Left ventricle myocardium inferior (tissue), 1 donor: ENCODE results near the gene ZBTB32. TPM values are rescaled to one million over a fixed set of nuclear protein-coding genes. Genes with fewer than 3 reads are reported as not detected.

Source experiments
- DNase-seq: peaks from one replicate; pipeline ENCODE4 v3.0.0-alpha.2; 2020
- H3K27ac ChIP-seq: fragments of 200-600 bp; replicated peaks from 2 replicates; pipeline ENCODE4 v1.8.0; 2021
- H3K27me3 ChIP-seq: fragments of 200-600 bp; 2 replicates; pipeline ENCODE4 v1.8.0; 2021; ENCODE audit warnings: low read depth
- H3K36me3 ChIP-seq: fragments of 200-600 bp; 2 replicates; pipeline ENCODE4 v1.8.0; 2021
- H3K4me1 ChIP-seq: fragments of 200-600 bp; 2 replicates; pipeline ENCODE4 v1.8.0; 2021
- H3K4me3 ChIP-seq: fragments of 200-600 bp; 2 replicates; pipeline ENCODE4 v1.8.0; 2021; ENCODE audit warnings: mild to moderate bottlenecking, moderate library complexity
- H3K9me3 ChIP-seq: fragments of 200-600 bp; replicated peaks from 2 replicates; pipeline ENCODE4 v1.8.0; 2021
- intact Hi-C: fragments of 100-400 bp; cut with micrococcal nuclease; formaldehyde crosslinking; loops from one replicate; pipeline ENCODE4 v1.11.0; 2022
- total RNA-seq: library from RNA; stranded (reverse); fragmentation: NEBNext Ultra II Directional; extraction: Animal tissue kit (Norgen Biotek cat#: 25700); gene quantifications from one replicate; pipeline ENCODE4 v1.2.1, GENCODE V29; 2021
- TF ChIP-seq, protein P1 (sequence below): fragments of 200-600 bp; IDR thresholded peaks from 2 replicates; pipeline ENCODE4 v1.8.0; 2021; ENCODE audit warnings: antibody characterized with exemption, mild to moderate bottlenecking, borderline replicate concordance
- donor health status: DM: no; HTN: yes; CAD: no; lungs with severe emphysema.

ZBTB32 gene
- total RNA-seq, 1 donor from 2014 or later = not detected

DNA sequence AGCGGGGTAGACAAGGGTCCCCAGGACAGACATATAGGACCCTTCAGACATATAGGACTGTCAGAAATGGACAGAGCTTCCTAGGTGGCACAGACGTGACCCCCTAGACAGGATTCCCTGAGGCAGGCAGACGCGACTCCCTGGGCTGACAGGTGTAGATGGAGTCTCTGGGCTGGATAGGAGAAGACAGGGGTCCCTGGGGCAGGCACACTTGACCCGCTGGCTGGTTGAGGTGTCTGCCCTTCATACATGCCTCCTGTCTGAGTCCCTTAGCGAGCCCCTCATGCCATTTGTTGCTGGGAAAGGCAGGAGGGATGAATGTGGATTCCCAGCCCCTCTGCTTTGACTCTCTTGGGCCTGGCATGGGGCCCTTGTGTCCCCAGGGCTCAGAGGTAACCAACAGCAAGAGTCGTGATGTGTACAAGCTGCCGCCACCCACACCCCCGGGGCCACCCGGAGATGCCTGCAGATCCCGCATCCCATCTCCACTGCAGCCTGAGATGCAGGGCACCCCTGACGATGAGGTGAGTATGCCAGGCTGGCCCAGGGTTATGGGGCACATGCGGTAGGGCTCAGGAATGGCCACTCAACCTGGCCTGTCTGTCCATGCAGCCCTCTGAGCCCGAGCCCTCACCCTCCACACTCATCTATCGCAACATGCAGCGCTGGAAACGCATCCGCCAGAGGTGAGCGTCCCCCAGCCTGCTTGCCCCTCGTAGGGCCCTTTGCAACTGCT, 49.4 kb downstream of the ZBTB32 start:
- H3K4me3 ChIP-seq = no peak overlapping the region
- H3K27ac ChIP-seq = peak overlapping the region; percentile 99
- H3K9me3 ChIP-seq = no peaks in the 10 kb centered on the region
- TF ChIP-seq, protein P1, sequence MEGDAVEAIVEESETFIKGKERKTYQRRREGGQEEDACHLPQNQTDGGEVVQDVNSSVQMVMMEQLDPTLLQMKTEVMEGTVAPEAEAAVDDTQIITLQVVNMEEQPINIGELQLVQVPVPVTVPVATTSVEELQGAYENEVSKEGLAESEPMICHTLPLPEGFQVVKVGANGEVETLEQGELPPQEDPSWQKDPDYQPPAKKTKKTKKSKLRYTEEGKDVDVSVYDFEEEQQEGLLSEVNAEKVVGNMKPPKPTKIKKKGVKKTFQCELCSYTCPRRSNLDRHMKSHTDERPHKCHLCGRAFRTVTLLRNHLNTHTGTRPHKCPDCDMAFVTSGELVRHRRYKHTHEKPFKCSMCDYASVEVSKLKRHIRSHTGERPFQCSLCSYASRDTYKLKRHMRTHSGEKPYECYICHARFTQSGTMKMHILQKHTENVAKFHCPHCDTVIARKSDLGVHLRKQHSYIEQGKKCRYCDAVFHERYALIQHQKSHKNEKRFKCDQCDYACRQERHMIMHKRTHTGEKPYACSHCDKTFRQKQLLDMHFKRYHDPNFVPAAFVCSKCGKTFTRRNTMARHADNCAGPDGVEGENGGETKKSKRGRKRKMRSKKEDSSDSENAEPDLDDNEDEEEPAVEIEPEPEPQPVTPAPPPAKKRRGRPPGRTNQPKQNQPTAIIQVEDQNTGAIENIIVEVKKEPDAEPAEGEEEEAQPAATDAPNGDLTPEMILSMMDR = no peak
- intact Hi-C loops = no loop called here
- H3K36me3 ChIP-seq = peaks cover 19% of the 10 kb centered on the region
- H3K4me1 ChIP-seq = peaks cover 65% of the 10 kb centered on the region
- no peak for DNase-seq
- no peaks in the 10 kb centered on the region for H3K27me3 ChIP-seq

DNA sequence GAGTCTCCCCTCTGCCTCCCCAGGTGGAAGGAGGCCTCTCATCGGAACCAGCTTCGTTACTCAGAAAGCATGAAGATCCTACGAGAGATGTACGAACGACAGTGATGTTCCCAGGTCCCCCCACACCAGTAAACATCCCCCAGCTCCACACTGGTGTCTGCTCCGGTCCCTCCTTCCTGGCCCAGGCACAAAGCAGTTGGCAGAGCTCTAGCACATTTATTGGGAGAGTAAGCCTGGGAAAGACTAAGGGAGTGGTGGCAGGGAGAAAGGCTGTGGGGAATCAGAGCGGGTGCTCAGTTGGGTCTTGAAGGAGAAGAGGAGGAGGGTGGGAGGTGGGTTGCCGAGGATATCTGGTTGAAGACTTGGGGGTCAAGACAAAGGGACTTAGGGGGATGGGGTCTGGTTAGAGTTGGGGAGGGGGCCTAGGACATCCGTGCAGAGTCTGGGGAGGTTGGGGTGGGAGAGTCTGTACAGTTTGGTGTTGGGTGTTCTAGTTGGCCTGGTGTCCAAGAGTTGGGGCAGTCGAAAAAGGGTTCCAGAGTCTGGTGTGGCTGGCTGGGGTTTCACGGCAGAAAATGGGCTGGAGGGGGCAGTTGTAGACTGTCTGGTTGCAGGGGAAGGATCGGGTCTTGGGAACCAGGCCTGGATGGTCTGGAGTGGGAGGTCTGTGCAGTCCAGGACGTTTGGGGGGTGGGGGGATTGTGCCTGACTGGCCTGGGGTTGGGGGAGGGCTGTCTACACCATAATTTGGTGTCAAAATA, 50.2 kb downstream of the ZBTB32 start:
- Histone ChIP-seq H3K4me1 (peaks cover 65% of the 10 kb centered on the region), H3K9me3 (no peaks in the 10 kb centered on the region), H3K36me3 (peaks cover 19% of the 10 kb centered on the region), H3K27me3 (no peaks in the 10 kb centered on the region), H3K27ac (peak overlapping the region; percentile 99), H3K4me3 (peak overlapping the region; percentile 100)
- TF ChIP-seq, protein P1 = no peak
- intact Hi-C loops = no loop called here
- no peak for DNase-seq

DNA sequence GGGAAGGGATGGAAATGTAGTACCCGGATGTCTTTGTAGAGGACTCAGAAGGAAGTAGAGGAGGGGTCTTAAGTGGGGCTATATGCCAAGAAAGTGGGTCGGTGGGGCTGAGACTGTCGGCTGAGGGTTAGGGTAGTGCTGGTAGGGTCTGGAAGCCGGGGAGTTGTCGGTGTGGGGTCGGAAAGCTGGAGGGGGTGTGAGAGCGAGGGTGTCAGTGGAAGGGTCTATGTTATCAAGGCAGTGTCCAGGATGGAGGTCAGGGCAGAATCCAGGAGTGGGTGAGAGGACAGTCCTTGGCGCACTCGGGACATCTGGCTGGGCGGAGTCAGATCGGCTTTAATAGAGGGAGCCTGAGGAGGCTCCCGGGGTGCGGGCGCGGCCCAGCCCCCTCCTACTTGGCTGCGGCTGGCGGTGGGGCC, 50.8 kb downstream of the ZBTB32 start:
- no peak for DNase-seq
- peak overlapping the region; percentile 100 for H3K4me3 ChIP-seq
- no peaks in the 10 kb centered on the region for H3K9me3 ChIP-seq
- intact Hi-C loops = no loop called here
- no peaks in the 10 kb centered on the region for H3K27me3 ChIP-seq
- H3K27ac ChIP-seq = peak overlapping the region; percentile 99
- H3K4me1 ChIP-seq = peaks cover 59% of the 10 kb centered on the region
- peaks cover 19% of the 10 kb centered on the region for H3K36me3 ChIP-seq
- TF ChIP-seq, protein P1 = no peak

DNA sequence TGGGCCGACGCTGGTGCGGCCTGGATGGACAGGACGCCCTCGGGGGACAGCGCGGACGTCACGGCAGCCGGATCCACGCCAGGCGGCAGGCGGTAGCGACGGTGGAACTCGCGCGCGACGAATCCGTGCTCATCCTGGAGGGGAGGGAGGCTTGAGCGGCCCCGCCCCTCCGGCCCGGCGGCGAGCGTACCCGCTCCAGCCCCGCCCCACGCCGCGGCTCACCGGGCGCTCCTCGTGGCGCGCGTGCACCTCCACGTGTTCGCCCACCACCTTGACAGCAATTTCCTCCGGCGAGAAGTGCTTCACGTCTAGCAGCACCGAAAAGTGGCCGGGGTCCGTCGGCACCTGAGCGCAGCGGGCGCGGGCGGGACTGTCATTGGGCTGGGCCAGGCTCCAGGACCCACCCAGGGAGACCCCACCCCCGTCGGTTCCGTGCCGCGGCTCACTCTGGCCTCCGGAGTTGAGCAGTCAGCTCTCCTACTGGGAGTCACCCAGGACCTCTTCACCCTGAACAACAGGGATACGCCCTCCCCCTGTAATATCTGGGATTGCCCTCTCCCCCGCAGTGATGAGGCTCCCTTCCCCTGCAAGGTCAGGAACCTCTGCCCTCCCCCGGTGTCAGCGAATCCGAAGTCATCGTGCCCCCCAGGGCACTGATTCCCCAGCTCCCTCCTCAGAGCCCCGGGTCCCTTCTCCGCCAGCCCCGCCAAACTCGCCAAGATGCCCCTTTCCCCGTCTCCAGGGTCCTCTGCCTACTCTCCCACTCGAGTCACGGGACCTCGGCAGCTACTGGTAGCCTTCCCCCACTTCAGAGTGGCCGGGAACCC, 51.4 kb downstream of the ZBTB32 start:
- H3K4me1 ChIP-seq = peaks cover 56% of the 10 kb centered on the region
- H3K36me3 ChIP-seq = peaks cover 19% of the 10 kb centered on the region
- H3K27me3 ChIP-seq = no peaks in the 10 kb centered on the region
- TF ChIP-seq, protein P1 = no peak
- intact Hi-C loops = no loop called here
- DNase-seq = peak; percentile 90
- H3K9me3 ChIP-seq = no peaks in the 10 kb centered on the region
- H3K4me3 ChIP-seq = peak overlapping the region; percentile 100
- H3K27ac ChIP-seq = peak overlapping the region; percentile 99
